ENCODE data around the gene TEAD2. TPM values are rescaled to one million over a fixed set of nuclear protein-coding genes. Genes with fewer than 3 reads are reported as not detected.

The TEAD2 gene
- polyA plus RNA-seq, 1 donor from 2014 or later = 1.0 TPM

DNA sequence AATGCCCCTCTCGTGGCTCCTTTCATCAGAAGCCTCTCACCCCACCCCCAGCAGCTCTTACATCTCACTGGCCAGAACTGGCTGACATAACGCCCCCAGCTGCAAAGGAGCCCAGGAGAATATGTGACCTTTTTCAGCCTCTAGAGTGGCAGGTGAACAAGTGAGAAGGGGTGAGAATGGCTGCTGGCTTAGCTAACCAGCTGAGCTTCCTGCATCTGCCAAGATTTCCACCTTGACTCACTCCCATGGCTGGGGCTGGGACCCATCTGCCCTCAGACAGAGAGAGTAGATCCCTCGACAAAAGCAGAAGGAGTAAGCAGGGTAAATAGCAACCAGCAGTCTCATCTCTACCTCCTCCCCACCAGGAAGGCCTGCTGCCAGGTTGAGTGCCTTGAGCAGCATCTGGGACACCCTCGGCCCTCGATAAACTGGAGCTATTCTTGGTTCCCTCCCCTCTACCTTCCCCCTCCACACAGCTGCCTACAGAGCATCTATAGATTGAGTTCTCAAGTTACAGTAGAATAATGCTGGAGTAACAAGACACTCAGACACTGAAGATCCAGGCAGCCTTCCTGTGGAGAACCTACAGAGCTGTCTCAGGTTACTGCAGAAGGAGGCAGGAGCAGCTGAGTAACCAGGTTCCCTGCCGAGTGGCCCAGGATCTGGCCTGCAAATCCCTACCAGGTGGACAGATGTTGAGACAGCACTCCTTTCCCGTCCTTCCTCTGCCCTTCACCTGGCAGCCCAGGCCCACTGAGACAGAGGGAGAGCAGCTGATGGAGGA is 41.4 kb upstream of the TEAD2 start:
- TF ChIP-seq, protein P1, sequence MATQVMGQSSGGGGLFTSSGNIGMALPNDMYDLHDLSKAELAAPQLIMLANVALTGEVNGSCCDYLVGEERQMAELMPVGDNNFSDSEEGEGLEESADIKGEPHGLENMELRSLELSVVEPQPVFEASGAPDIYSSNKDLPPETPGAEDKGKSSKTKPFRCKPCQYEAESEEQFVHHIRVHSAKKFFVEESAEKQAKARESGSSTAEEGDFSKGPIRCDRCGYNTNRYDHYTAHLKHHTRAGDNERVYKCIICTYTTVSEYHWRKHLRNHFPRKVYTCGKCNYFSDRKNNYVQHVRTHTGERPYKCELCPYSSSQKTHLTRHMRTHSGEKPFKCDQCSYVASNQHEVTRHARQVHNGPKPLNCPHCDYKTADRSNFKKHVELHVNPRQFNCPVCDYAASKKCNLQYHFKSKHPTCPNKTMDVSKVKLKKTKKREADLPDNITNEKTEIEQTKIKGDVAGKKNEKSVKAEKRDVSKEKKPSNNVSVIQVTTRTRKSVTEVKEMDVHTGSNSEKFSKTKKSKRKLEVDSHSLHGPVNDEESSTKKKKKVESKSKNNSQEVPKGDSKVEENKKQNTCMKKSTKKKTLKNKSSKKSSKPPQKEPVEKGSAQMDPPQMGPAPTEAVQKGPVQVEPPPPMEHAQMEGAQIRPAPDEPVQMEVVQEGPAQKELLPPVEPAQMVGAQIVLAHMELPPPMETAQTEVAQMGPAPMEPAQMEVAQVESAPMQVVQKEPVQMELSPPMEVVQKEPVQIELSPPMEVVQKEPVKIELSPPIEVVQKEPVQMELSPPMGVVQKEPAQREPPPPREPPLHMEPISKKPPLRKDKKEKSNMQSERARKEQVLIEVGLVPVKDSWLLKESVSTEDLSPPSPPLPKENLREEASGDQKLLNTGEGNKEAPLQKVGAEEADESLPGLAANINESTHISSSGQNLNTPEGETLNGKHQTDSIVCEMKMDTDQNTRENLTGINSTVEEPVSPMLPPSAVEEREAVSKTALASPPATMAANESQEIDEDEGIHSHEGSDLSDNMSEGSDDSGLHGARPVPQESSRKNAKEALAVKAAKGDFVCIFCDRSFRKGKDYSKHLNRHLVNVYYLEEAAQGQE (IDR thresholded peaks at IDR 0.05; ENCODE audit: borderline replicate concordance) = no peak
- no peak for TF ChIP-seq TAF1 (IDR thresholded peaks at IDR 0.05; ENCODE audit: low read depth)
- no peaks in the 10 kb centered on the region for H3K9me2 ChIP-seq (ENCODE audit: insufficient read depth, low read length)
- no peak overlapping the region for H3K4me3 ChIP-seq (ENCODE audit: low read length)
- H3K27me3 ChIP-seq (ENCODE audit: insufficient read depth, low read depth, low read length) = no peaks in the 10 kb centered on the region
- no peaks in the 10 kb centered on the region for H3K36me3 ChIP-seq (ENCODE audit: insufficient read depth, low read length)
- H3K9ac ChIP-seq (ENCODE audit: low read length) = no peak overlapping the region
- H3F3A ChIP-seq (ENCODE audit: insufficient read depth, low read length, poor library complexity, severe bottlenecking) = no peaks in the 10 kb centered on the region
- no peaks in the 10 kb centered on the region for H4K20me1 ChIP-seq (ENCODE audit: insufficient read depth)
- H2AFZ ChIP-seq (ENCODE audit: low read depth, low read length) = no peak overlapping the region
- H3K9me3 ChIP-seq (ENCODE audit: low read length) = no peaks in the 10 kb centered on the region
- H3K79me2 ChIP-seq (replicated peaks; ENCODE audit: insufficient read depth, low read length) = no peaks in the 10 kb centered on the region
- H3K27ac ChIP-seq (ENCODE audit: low read length) = no peak overlapping the region
- H3K4me2 ChIP-seq (ENCODE audit: low read length) = no peak overlapping the region

DNA sequence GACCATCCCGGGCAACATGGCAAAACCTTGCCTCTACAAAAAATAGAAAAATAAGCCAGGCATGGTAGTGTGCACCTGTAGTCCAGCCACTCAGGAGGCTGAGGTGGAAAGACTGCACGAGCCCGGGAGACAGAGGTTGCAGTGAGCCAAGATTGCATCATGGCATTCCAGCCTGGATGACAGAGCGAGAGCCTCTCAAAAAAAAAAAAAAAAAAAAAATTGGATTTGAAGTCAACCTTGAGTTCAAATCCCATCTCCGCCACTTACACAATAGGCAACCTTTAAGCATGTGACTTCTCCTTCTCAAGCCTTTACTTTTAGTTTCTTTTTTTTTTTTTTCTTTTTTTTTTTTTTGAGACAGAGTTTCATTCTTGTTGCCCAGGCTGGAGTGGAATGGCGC is 37.8 kb upstream of the TEAD2 start:
- H3K9me3 ChIP-seq (ENCODE audit: low read length) = no peaks in the 10 kb centered on the region
- H3K9me2 ChIP-seq (ENCODE audit: insufficient read depth, low read length) = no peaks in the 10 kb centered on the region
- H3K27ac ChIP-seq (ENCODE audit: low read length) = no peak overlapping the region
- H3K9ac ChIP-seq (ENCODE audit: low read length) = no peak overlapping the region
- no peaks in the 10 kb centered on the region for H3K79me2 ChIP-seq (replicated peaks; ENCODE audit: insufficient read depth, low read length)
- H3K4me2 ChIP-seq (ENCODE audit: low read length) = no peak overlapping the region
- H3K27me3 ChIP-seq (ENCODE audit: insufficient read depth, low read depth, low read length) = no peaks in the 10 kb centered on the region
- no peaks in the 10 kb centered on the region for H3K36me3 ChIP-seq (ENCODE audit: insufficient read depth, low read length)
- H3K4me3 ChIP-seq (ENCODE audit: low read length) = no peak overlapping the region
- H4K20me1 ChIP-seq (ENCODE audit: insufficient read depth) = no peaks in the 10 kb centered on the region
- no peaks in the 10 kb centered on the region for H3F3A ChIP-seq (ENCODE audit: insufficient read depth, low read length, poor library complexity, severe bottlenecking)
- H2AFZ ChIP-seq (ENCODE audit: low read depth, low read length) = no peak overlapping the region
- TF ChIP-seq POLR2AphosphoS5 (IDR thresholded peaks at IDR 0.05) = no peak
- TF ChIP-seq, protein P1 (IDR thresholded peaks at IDR 0.05; ENCODE audit: borderline replicate concordance) = no peak
- no peak for TF ChIP-seq SMC3 (conservative IDR thresholded peaks at IDR 0.05; ENCODE audit: poor library complexity)
- TF ChIP-seq RAD21 (conservative IDR thresholded peaks at IDR 0.05) = no peak
- TF ChIP-seq, protein P2, sequence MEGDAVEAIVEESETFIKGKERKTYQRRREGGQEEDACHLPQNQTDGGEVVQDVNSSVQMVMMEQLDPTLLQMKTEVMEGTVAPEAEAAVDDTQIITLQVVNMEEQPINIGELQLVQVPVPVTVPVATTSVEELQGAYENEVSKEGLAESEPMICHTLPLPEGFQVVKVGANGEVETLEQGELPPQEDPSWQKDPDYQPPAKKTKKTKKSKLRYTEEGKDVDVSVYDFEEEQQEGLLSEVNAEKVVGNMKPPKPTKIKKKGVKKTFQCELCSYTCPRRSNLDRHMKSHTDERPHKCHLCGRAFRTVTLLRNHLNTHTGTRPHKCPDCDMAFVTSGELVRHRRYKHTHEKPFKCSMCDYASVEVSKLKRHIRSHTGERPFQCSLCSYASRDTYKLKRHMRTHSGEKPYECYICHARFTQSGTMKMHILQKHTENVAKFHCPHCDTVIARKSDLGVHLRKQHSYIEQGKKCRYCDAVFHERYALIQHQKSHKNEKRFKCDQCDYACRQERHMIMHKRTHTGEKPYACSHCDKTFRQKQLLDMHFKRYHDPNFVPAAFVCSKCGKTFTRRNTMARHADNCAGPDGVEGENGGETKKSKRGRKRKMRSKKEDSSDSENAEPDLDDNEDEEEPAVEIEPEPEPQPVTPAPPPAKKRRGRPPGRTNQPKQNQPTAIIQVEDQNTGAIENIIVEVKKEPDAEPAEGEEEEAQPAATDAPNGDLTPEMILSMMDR (IDR thresholded peaks at IDR 0.05; ENCODE audit: poor library complexity, severe bottlenecking) = no peak
- TF ChIP-seq EP300 (conservative IDR thresholded peaks at IDR 0.05; ENCODE audit: poor library complexity, severe bottlenecking) = no peak
- no peak for TF ChIP-seq TAF1 (IDR thresholded peaks at IDR 0.05; ENCODE audit: low read depth)
- TF ChIP-seq EZH2 (IDR thresholded peaks at IDR 0.05; ENCODE audit: borderline replicate concordance, insufficient read depth, low read length, poor library complexity, severe bottlenecking) = no peak
- TF ChIP-seq MXI1 (conservative IDR thresholded peaks at IDR 0.05; ENCODE audit: poor library complexity, severe bottlenecking) = no peak

Measured in neural cell (in vitro differentiated cells).